ENCODE data around the gene EME1.
"Not testable (repeated sequence)": the region's sequence is repeated elsewhere in the genome, so short reads cannot be mapped to it uniquely, and the experiment has no call there.

GRCh38 chr17:50428126-50428525 is 55.1 kb downstream of the EME1 start:
- TF ChIP-seq, protein P1, sequence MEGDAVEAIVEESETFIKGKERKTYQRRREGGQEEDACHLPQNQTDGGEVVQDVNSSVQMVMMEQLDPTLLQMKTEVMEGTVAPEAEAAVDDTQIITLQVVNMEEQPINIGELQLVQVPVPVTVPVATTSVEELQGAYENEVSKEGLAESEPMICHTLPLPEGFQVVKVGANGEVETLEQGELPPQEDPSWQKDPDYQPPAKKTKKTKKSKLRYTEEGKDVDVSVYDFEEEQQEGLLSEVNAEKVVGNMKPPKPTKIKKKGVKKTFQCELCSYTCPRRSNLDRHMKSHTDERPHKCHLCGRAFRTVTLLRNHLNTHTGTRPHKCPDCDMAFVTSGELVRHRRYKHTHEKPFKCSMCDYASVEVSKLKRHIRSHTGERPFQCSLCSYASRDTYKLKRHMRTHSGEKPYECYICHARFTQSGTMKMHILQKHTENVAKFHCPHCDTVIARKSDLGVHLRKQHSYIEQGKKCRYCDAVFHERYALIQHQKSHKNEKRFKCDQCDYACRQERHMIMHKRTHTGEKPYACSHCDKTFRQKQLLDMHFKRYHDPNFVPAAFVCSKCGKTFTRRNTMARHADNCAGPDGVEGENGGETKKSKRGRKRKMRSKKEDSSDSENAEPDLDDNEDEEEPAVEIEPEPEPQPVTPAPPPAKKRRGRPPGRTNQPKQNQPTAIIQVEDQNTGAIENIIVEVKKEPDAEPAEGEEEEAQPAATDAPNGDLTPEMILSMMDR (IDR thresholded peaks at IDR 0.05) = not testable (repeated sequence)
- TF ChIP-seq RAD21 (IDR thresholded peaks at IDR 0.05; ENCODE audit: low read length); RFX5 (IDR thresholded peaks at IDR 0.05; ENCODE audit: low read length); MAX (IDR thresholded peaks at IDR 0.05; ENCODE audit: low read depth); TCF12 (IDR thresholded peaks at IDR 0.05); POLR2AphosphoS5 (IDR thresholded peaks at IDR 0.05; ENCODE audit: low read depth, low read length); NRF1 (IDR thresholded peaks at IDR 0.05; ENCODE audit: low read depth, low read length); ELF1 (IDR thresholded peaks at IDR 0.05); FOXM1 (IDR thresholded peaks at IDR 0.05; ENCODE audit: low read depth); FOXJ3 (CRISPR knock-in tag; IDR thresholded peaks at IDR 0.05); TAF1 (IDR thresholded peaks at IDR 0.05; ENCODE audit: borderline replicate concordance, low read depth, low read length); MEF2A (IDR thresholded peaks at IDR 0.05; ENCODE audit: borderline replicate concordance, low read depth): not testable (repeated sequence)
